HepG2 (cell line): ENCODE measurements around the gene MCAT.

Experiments used
- BHLHE40 ChIP-seq: IDR thresholded peaks from 2 replicates; pipeline ENCODE4 v1.6.1; 2011; ENCODE audit warnings: low read length, improper control_type of control experiment
- ELK4 ChIP-seq: sonication (generic); formaldehyde crosslinking; IDR thresholded peaks from 2 replicates; pipeline ENCODE4 v1.9.0; 2021; ENCODE audit warnings: missing genetic modification reagents, borderline replicate concordance
- EP300 ChIP-seq, 3 experiments: sonication (generic) in 1 of 3; formaldehyde crosslinking in 1 of 3; IDR thresholded peaks; 2 replicates each; pipeline versions ENCODE4 v1.5.1 to v1.6.1; 2011 to 2020; ENCODE audit warnings: low read depth in 2 of 3, low read length in 2 of 3, borderline replicate concordance in 1 of 3, improper control_type of control experiment in 1 of 3, mild to moderate bottlenecking in 1 of 3, missing genetic modification reagents in 1 of 3, moderate library complexity in 1 of 3
- RBFOX2 ChIP-seq: fragments of 200-400 bp; formaldehyde crosslinking; IDR thresholded peaks from 2 replicates; pipeline ENCODE4 v1.6.1; 2017; ENCODE audit warnings: low read depth, mild to moderate bottlenecking, low read length
- ZBTB49 ChIP-seq: sonication (generic); formaldehyde crosslinking; IDR thresholded peaks from 2 replicates; pipeline ENCODE4 v1.4.0; 2020; ENCODE audit warnings: missing genetic modification reagents, borderline replicate concordance
- ZIK1 ChIP-seq: sonication (generic); formaldehyde crosslinking; IDR thresholded peaks from 2 replicates; pipeline ENCODE4 v1.5.0; 2020; ENCODE audit warnings: mild to moderate bottlenecking, low read depth, missing genetic modification reagents, borderline replicate concordance
- ZNF660 ChIP-seq: sonication (generic); formaldehyde crosslinking; IDR thresholded peaks from 2 replicates; pipeline ENCODE4 v1.5.1; 2020; ENCODE audit warnings: mild to moderate bottlenecking, low read depth, missing genetic modification reagents, borderline replicate concordance

- TF ChIP-seq RBFOX2, result no peak
- no peak for TF ChIP-seq ELK4
- TF ChIP-seq BHLHE40, result no peak
- no peak for TF ChIP-seq ZIK1
- no peak for TF ChIP-seq EP300 (IDR thresholded peaks at IDR 0.05; ENCODE audit: low read depth in 2 of 2, low read length in 2 of 2)
- TF ChIP-seq EP300 (CRISPR knock-in tag; IDR thresholded peaks at IDR 0.05; ENCODE audit: borderline replicate concordance), result no peak
- no peak for TF ChIP-seq ZNF660
- TF ChIP-seq ZBTB49 (CRISPR knock-in tag), result no peak
Observed at GRCh38 chr22:43118953-43119458, 24.2 kb downstream of the MCAT start.
